Stimulated activated naive CD4-positive, alpha-beta T cell treated with Interleukin-2 at 50 U/mL for 16 hours (primary cell): ENCODE results near the gene EFEMP2.

ENCODE experiments used
- DNase-seq: peaks from one replicate; lab custom pipeline; 2025; lab: John Stamatoyannopoulos, UW

The EFEMP2 gene

GRCh38 chr11:65900125-65900898 lies 27.7 kb upstream of the EFEMP2 start, which contains the start of gene FOSL1:
FOSL1 (minus strand) TSS chr11:65900388; CDS start chr11:65900339, 49 bp downstream.
- peak; percentile 94 for DNase-seq

DNA sequence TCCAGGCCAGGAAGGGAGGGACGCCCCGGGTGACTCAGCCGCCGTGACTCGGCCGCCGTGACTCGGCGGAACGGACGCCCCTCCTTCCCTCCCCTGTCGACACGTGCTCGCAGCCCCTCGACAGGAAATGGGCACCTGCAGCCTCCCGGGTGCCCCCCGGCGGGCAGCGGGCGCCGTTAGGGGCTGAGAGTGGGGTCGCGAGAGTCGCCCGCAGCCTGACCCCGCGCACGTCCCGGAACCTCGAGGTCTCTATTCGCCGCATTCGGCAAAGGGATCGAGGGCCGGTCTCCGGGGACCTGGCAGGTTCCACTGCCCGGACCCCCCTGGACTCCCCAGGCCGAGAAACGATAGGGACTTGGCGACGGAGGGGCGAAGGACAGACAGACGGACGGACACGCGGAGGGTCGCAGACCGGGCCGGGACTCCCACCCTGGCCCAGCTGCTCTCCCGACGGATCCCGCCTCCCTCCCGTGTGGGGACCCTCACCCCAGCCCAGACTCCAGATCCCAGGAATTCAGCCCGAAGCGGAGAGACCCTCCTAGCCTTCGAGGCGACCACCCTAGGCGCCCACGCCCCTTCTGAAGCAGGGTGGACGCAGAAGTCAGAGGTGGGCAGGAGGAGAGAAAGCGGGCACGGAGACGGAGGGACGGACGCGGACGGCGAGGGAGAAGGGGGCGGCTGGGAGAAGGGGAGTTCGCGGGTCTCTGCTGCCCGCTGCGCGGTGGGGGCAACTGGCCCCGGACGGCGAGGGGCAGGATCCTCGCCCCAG lies 26.9 kb upstream of the EFEMP2 start:
- DNase-seq = peak; percentile 70

GRCh38 chr11:65898656-65899355 lies 26.2 kb upstream of the EFEMP2 start:
- DNase-seq = no peak

DNA sequence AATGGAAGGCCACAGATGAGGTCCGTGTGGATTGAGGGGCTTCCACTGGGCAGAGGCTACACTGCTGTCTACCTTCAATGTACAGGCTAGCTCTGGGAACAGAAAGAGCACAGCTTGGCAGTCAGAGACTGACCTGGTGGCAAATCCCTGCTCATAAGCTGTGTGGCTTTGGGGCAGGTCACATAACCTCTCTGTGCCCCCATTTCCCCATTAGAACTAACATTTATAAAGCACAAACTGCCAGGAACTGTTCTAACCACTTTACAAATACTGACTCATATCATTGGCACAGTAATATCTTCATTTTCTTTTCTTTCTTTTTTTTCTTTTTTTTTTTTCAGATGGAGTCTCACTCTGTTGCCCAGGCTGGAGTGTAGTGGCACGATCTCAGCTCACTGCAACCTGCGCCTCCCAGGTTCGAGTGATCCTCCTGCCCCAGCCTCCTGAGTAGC lies 24.4 kb upstream of the EFEMP2 start:
- no peak for DNase-seq

DNA sequence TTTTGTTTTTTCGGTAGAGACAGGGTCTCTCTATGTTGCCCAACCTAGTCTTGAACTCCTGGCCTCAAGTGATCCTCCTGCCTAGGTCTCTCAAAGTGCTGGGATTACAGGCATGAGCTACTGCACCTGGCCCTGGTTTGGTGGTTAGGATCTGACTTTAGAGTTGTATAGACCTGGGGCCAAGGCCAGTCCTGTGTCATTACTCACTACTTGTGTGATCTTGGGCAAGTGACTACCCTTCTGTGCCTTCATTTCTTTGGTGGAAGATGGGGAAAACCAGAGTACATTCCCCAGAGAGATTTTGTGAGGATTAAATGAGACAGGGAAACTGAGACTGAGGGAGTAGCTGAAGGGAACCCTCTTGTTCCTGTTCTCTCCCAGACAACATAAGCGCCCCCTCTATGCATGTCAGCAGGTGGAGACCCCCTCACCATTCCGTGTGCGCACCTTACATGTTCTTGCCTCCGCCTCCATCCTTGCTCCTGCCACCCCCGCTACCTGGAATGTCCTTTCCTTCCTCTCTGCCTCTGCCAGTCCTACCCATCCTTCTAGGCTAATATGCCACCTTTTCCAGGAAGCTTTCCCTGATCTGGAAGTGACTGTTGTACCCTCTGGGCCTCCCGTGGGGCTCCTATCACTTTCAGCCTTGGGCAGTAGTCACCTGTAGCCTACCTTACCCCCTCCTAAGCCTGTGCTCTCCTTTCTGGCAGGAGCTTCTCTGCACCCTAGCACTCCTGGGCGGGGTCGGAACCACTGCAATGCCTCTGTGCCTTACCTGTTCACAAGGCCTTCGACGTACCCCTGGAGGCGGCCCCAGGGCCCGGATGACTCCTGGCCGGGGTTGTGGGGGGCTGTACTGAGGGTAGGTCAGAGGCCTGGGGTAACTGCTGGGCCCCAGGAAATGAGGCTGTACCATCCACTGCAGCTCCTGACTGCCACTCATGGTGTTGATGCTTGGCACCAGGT lies 23.7 kb upstream of the EFEMP2 start:
- no peak for DNase-seq

GRCh38 chr11:65895482-65895981 lies 22.9 kb upstream of the EFEMP2 start:
- no peak for DNase-seq

DNA sequence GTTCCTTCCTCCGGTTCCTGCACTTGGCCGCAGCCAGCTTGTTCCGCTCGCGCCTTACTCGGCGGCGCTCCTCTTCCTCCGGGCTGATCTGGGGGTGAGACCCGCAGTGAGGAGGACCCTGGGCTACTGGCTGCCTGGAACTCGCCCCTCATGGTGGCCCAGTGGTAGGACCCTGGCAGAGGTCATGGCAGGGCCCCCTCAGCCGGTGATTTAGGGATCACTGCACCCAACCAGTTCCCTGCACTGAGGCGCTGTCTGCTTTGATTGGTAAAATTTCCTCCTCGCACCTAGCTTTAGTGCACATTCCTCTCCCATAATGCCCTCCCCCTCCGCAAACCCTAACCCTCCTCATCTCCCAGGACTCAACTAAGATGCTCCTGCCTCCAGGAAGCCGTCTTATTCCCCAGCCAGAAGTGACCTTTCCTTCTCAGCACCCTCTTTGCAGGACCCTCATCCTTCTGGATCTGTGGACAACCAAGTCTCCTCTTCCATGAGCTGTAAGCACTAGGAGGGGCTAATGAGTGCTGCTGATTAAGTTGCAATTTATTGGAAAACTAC lies 21.5 kb upstream of the EFEMP2 start:
- DNase-seq = no peak

DNA sequence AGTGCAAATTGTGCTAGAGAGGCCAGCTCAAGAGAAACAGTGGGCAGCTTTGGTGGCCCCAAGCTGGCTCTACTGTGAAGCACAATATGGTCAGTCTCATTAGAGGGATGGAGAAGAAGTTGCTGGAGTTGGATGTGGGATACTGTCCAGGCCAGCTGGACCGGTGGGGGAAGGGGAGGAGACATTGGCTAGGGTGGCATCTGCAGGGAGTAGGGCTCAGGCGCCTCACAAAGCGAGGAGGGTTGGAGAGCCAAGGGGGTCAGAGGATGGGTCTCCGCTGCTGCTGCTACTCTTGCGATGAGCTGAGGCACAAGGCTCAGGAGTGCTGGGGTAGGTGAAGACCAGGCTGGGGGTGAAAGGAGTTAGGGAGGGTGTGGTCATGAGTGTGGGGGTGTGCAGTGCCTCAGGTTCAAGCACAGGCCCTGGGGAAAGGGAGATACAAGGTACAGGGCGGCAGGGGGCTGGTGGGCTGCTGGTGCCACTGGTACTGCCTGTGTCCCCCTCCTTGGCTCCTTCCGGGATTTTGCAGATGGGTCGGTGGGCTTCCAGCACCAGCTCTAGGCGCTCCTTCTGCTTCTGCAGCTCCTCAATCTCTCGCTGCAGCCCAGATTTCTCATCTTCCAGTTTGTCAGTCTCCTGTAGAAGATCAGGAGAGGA lies 20.2 kb upstream of the EFEMP2 start:
- DNase-seq = no peak

DNA sequence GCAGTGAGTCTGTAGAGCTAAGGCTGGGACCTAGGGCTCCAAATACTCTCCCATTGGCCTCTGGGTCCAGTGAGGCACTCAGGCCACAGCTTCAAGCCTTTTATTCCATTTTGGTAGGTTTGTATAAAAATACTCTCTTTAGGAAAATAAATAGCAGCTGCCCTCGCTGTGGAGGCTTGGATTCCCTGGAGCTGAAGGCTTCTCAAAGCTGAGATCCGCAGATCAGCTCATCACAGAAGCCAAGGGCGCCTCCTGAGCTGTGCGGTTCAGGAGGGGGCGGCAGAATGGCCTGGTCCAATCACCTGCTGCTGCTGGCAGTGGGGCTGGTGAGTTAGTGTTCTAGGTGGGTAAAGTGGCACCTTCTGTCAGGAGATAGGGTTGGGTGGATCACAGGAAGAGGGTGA lies 19.5 kb upstream of the EFEMP2 start:
- DNase-seq = peak; percentile 16

GRCh38 chr11:65891219-65892136 lies 18.9 kb upstream of the EFEMP2 start:
- DNase-seq = no peak

DNA sequence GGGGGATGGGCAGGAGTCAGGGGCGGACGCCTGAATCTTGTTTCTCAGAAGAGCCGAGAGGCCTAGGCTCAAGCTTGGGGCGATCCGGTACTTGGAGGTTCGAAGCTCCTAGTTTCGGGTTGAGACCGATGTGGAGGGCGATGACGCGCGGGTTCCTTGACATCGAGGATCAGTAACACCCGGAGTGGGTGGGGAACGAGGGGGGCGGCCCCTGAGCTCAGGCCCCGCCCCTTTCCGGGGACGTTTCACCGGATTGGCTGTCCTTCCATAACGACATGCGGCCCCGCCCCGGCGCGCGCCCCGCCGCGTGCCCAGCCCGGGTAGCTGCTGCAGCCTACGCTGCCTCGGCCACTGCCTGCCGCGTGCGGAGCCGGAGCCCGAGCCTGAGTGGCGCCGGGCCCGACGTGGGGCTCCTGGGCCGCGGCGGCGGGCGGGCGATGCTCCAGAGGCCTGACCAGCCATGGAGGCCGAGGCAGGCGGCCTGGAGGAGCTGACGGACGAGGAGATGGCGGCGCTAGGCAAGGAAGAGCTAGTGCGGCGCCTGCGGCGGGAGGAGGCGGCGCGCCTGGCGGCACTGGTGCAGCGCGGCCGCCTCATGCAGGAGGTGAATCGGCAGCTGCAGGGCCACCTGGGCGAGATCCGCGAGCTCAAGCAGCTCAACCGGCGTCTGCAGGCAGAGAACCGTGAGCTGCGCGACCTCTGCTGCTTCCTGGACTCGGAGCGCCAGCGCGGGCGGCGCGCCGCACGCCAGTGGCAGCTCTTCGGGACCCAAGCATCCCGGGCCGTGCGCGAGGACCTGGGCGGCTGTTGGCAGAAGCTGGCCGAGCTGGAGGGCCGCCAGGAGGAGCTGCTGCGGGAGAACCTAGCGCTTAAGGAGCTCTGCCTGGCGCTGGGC lies 18.0 kb upstream of the EFEMP2 start, which contains the start of gene CCDC85B:
CCDC85B (plus strand) TSS at position 350 of the 895 bp plus-strand sequence; CDS start at position 461, 111 bp downstream.
- DNase-seq = peak; percentile 94

DNA sequence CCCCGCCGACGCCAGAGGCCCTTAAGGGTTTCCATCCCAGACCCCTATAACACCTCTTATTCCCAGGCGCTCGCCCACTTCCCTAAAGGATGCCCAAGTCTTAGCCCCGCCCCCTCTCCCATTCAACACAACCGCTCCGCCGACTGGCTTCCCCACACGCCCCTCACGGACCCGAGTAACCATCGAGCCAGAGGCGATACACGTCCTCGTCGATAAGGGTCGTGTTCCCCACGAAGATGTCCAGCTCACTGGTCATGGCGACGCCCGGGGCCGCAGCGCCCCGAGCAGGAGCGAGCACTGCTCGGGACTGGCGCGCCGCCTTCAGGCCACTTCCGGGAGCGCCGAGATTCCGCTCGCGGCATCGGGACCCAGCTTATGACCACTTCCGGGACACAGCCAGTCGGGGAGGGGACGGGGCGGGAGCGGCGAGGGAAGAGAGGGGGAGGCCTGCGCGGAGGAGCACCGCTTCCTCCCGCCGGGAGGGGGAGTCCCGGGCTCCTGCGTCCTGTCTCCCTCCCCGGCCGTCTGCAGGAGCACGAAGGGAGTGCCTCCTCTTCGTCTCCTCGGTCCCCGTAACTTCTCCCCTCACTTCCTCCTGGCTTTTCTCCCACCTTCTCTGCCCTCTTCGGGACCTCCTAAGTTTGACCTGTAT lies 15.7 kb upstream of the EFEMP2 start, which contains the start of gene FIBP:
FIBP (minus strand) TSS at position 309 of the 652 bp plus-strand sequence; CDS start at position 256, 53 bp downstream.
- peak; percentile 96 for DNase-seq

DNA sequence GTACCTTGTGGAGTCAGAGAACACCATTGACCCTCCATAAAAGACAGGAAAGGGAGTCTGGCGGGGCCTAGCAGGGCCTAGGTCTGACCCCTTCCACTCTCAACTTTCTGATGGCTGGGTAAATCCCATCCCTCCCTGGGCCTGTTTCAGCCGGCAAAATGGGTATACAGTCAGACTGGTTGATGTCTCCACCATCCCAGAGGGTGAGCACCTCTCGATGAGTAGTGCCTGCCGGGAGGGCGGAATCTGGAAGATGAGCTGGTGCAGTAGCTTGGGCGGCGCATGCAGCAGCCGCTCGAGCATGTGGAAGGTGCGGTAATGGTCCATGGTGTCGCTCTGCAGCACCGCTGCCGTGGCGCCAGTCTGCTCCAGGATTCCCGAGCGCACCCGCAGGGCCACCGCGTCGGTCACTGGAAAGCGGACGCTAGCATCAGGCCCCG lies 15.1 kb upstream of the EFEMP2 start:
- DNase-seq = no peak

DNA sequence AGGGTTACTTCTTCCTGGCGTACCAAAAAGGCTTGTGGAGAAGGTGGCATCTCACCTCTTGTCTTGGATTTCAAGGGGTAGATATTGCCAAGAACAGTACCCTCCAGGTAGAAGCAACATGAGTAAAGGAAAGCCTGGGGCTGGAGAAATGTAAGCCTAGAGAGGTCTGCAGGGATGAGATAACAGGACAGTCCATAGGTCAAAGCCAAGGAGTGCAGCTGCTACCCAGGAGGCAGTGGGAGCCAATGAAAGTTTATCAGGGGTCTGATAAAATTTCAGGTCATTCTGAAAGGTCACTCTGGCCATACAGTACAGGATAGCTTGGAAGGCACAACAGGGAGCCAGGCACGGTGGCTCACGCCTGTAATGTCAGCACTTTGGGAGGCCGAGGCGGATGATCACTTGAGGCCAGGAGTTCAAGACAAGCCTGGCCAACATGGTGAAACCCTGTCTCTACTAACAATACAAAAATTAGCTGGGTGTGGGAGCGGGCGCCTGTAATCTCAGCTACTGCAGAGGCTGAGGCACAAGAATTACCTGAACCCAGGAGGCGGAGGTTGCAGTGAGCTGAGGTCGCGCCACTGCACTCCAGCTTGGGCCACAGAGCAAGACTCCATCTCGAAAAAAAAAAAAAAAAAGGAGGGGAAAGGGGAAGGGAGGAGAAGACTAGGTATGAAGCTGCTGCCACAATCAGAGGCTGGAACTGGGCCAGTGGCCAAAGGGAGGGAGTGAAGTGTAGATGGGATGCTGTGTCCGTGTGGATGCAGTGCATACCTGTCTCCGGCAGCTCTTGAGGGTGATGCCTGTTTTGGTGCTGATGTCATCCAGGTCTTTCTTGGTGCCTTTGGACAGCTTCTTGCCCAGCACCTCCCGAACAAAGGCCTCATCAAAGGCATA lies 14.5 kb upstream of the EFEMP2 start:
- DNase-seq = no peak

GRCh38 chr11:65885808-65886536 lies 13.4 kb upstream of the EFEMP2 start:
- no peak for DNase-seq
